Spinal cord (tissue), 10 donors: ENCODE data around the gene TBC1D10A. TPM values are rescaled to one million over a fixed set of nuclear protein-coding genes. Genes with fewer than 3 reads are reported as not detected.

ENCODE experiments used
- DNase-seq, 6 donors: peaks; one replicate each; pipeline versions ENCODE4 v3.0.0 to v3.0.0-alpha.2; 2013 to 2015; ENCODE audit warnings: low spot score in 6 of 6, low read depth in 4 of 6
- H3K27ac ChIP-seq: one replicate; pipeline ENCODE4 v1.5.1; 2013; ENCODE audit warnings: low read depth, low read length, control low read depth
- H3K27me3 ChIP-seq: one replicate; pipeline ENCODE4 v1.6.1; 2013; ENCODE audit warnings: low read length; ENCODE audit not compliant: control insufficient read depth, insufficient read depth
- H3K36me3 ChIP-seq: one replicate; pipeline ENCODE4 v1.6.1; 2013; ENCODE audit warnings: low read length; ENCODE audit not compliant: control insufficient read depth, insufficient read depth
- H3K4me1 ChIP-seq: one replicate; pipeline ENCODE4 v1.6.1; 2013; ENCODE audit warnings: low read length; ENCODE audit not compliant: control insufficient read depth, insufficient read depth
- H3K4me3 ChIP-seq: one replicate; pipeline ENCODE4 v1.5.1; 2013; ENCODE audit warnings: low read depth, low read length, control low read depth
- H3K9me3 ChIP-seq: one replicate; pipeline ENCODE4 v1.6.1; 2013; ENCODE audit warnings: low read length; ENCODE audit not compliant: control insufficient read depth, insufficient read depth
- WGBS: methylation state at CpG from one replicate; pipeline ENCODE4 v1.1.5; 2013; ENCODE audit warnings: missing lambda C conversion rate; ENCODE audit not compliant: insufficient coverage; 5-methylcytosine and 5-hydroxymethylcytosine counted together
- polyA plus RNA-seq, 2 donors: library from polyadenylated mRNA; unstranded; fragments of 120-200 nt; gene quantifications; one replicate each; pipeline ENCODE4 v1.2.1, GENCODE V29; 2013; ENCODE audit not compliant: insufficient read length in 2 of 2
- total RNA-seq, 2 donors: library from RNA; depleted of rRNA in 1 of 2; stranded (reverse); fragments of 120-200 nt in 1 of 2; fragments of >200 nt in 1 of 2; gene quantifications; one replicate each; pipeline versions ENCODE4 v1.2.3 to v1.2.4, GENCODE V29; 2013 to 2014
- donor health status: healthy.

Gene TBC1D10A
- total and polyA plus RNA-seq, 4 donors = 9.1 to 24.5 (median 17.2) TPM

GRCh38 chr22:30284172-30284571 is 42.6 kb downstream of the TBC1D10A start:
- H3K27ac ChIP-seq = no peak overlapping the region
- no peak overlapping the region for H3K4me3 ChIP-seq
- H3K4me1 ChIP-seq = peaks cover 21% of the 10 kb centered on the region
- WGBS = 78% methylated on average over 9 of the region's 9 CpGs
- H3K27me3 ChIP-seq = no peaks in the 10 kb centered on the region
- peaks cover 41% of the 10 kb centered on the region for H3K36me3 ChIP-seq
- H3K9me3 ChIP-seq = no peaks in the 10 kb centered on the region
- DNase-seq = no peak

- no peaks in the 10 kb centered on the region for H3K27me3 ChIP-seq
- WGBS = 92% methylated on average over 4 of the region's 4 CpGs
Observed at GRCh38 chr22:30283342-30283741, 43.4 kb downstream of the TBC1D10A start.

GRCh38 chr22:30282616-30283046 is 44.1 kb downstream of the TBC1D10A start:
- Histone ChIP-seq H3K4me3 (no peak overlapping the region), H3K27ac (no peak overlapping the region), H3K27me3 (no peaks in the 10 kb centered on the region), H3K4me1 (peaks cover 16% of the 10 kb centered on the region), H3K36me3 (peaks cover 41% of the 10 kb centered on the region), H3K9me3 (no peaks in the 10 kb centered on the region)
- no peak for DNase-seq
- 67% methylated on average over 4 of the region's 7 CpGs for WGBS

More at GRCh38 chr22:30283342-30283741, 43.4 kb downstream of the TBC1D10A start:
- Histone ChIP-seq H3K27ac (no peak overlapping the region), H3K9me3 (no peaks in the 10 kb centered on the region), H3K4me3 (no peak overlapping the region), H3K4me1 (peaks cover 15% of the 10 kb centered on the region), H3K36me3 (peaks cover 41% of the 10 kb centered on the region)
- no peak for DNase-seq

- Histone ChIP-seq H3K9me3 (no peaks in the 10 kb centered on the region), H3K27me3 (no peaks in the 10 kb centered on the region), H3K4me3 (no peak overlapping the region), H3K4me1 (peaks cover 15% of the 10 kb centered on the region), H3K27ac (no peak overlapping the region), H3K36me3 (peaks cover 23% of the 10 kb centered on the region)
- WGBS = 98% methylated on average over 4 of the region's 8 CpGs
- DNase-seq = no peak
Observed at GRCh38 chr22:30280505-30280904, 46.2 kb downstream of the TBC1D10A start.

GRCh38 chr22:30279932-30280331 is 46.8 kb downstream of the TBC1D10A start:
- no peak overlapping the region for H3K27ac ChIP-seq
- 90% methylated on average over 3 of the region's 5 CpGs for WGBS

GRCh38 chr22:30279046-30279788 is 47.5 kb downstream of the TBC1D10A start:
- peaks cover 12% of the 10 kb centered on the region for H3K36me3 ChIP-seq
- no peaks in the 10 kb centered on the region for H3K9me3 ChIP-seq
- H3K4me1 ChIP-seq = peaks cover 15% of the 10 kb centered on the region
- no peak overlapping the region for H3K27ac ChIP-seq
- 83% methylated on average over 16 of the region's 16 CpGs for WGBS
- H3K27me3 ChIP-seq = no peaks in the 10 kb centered on the region
- no peak overlapping the region for H3K4me3 ChIP-seq
- no peak for DNase-seq

More at GRCh38 chr22:30279932-30280331, 46.8 kb downstream of the TBC1D10A start:
- Histone ChIP-seq H3K27me3 (no peaks in the 10 kb centered on the region), H3K36me3 (peaks cover 17% of the 10 kb centered on the region), H3K9me3 (no peaks in the 10 kb centered on the region), H3K4me3 (no peak overlapping the region), H3K4me1 (peaks cover 15% of the 10 kb centered on the region)
- DNase-seq = no peak

- H3K4me3 ChIP-seq = no peak overlapping the region
- DNase-seq = peak in 1 of 6 donors; percentile 43
- peaks cover 4% of the 10 kb centered on the region for H3K36me3 ChIP-seq
- H3K27ac ChIP-seq = peak overlapping the region; percentile 76
- H3K9me3 ChIP-seq = no peaks in the 10 kb centered on the region
- H3K27me3 ChIP-seq = no peaks in the 10 kb centered on the region
- H3K4me1 ChIP-seq = peaks cover 15% of the 10 kb centered on the region
- WGBS = 24% methylated on average over 9 of the region's 14 CpGs
Observed at GRCh38 chr22:30277547-30278344, 49.0 kb downstream of the TBC1D10A start.

- Histone ChIP-seq H3K9me3 (no peaks in the 10 kb centered on the region), H3K27ac (no peak overlapping the region), H3K4me3 (no peak overlapping the region), H3K4me1 (peaks cover 15% of the 10 kb centered on the region), H3K27me3 (no peaks in the 10 kb centered on the region), H3K36me3 (no peaks in the 10 kb centered on the region)
- no peak for DNase-seq
- WGBS = 76% methylated on average over 8 of the region's 8 CpGs
Observed at GRCh38 chr22:30276039-30276438, 50.7 kb downstream of the TBC1D10A start.

GRCh38 chr22:30275625-30276024 is 51.1 kb downstream of the TBC1D10A start:
- Histone ChIP-seq H3K36me3 (no peaks in the 10 kb centered on the region), H3K4me3 (no peak overlapping the region), H3K27me3 (no peaks in the 10 kb centered on the region), H3K4me1 (peaks cover 15% of the 10 kb centered on the region), H3K27ac (no peak overlapping the region), H3K9me3 (no peaks in the 10 kb centered on the region)
- no peak for DNase-seq
- 88% methylated on average over 8 of the region's 8 CpGs for whole genome bisulfite sequencing
